HL-60 (cell line): Measurements from ENCODE around the gene MKI67.

Experiments used
- SPI1 ChIP-seq: IDR thresholded peaks from 2 replicates; pipeline ENCODE4 v1.6.1; 2012; ENCODE audit warnings: low read depth, mild to moderate bottlenecking, borderline replicate concordance
- TF ChIP-seq, protein P1 (sequence below): IDR thresholded peaks from one replicate; pipeline ENCODE4 v1.5.1; 2011; ENCODE audit warnings: low read length, control low read depth, inconsistent platforms; ENCODE audit not compliant: insufficient read depth

DNA sequence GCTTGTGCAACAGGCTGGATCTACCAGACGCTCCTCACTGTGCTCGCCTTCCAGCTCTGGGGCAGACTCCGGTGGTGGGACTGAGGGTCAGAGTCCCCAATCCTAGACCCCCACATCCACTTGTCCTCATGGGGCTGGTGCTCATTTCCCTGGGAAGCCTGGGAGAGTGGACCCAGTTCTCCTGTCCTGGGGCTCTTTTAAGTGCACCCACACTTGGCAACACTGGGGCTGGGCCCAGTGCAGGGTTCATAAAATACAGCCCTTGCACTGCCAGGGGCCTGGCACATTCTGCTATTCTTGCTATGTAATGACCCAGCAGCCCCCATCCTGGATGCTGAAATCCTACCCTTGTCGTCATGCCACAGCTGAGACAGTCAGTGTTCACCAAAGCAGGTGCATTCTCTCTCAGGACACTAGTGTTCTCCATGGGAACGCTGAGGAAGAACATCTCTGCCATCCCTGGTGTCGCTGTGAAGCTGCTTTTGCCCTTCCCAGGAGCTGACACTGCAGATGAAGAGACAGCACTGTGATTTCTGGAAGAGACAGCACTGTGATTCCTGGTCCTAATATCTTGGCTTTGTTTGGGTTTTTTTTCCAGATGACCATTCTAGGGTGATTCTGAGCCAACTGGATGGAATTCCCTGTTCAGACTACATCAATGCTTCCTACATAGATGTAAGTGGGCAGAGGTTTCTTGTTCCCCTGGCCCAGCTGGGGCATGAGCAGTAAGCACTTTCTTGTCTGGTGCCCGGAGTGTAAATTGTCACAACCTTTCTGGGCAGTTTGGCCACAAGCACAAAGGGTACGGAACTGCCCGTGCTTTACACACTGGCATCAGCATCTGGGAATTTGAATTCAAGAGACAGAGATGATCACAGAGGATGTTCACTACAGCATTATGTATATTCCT, 65.6 kb downstream of the MKI67 start:
- TF ChIP-seq, protein P1, sequence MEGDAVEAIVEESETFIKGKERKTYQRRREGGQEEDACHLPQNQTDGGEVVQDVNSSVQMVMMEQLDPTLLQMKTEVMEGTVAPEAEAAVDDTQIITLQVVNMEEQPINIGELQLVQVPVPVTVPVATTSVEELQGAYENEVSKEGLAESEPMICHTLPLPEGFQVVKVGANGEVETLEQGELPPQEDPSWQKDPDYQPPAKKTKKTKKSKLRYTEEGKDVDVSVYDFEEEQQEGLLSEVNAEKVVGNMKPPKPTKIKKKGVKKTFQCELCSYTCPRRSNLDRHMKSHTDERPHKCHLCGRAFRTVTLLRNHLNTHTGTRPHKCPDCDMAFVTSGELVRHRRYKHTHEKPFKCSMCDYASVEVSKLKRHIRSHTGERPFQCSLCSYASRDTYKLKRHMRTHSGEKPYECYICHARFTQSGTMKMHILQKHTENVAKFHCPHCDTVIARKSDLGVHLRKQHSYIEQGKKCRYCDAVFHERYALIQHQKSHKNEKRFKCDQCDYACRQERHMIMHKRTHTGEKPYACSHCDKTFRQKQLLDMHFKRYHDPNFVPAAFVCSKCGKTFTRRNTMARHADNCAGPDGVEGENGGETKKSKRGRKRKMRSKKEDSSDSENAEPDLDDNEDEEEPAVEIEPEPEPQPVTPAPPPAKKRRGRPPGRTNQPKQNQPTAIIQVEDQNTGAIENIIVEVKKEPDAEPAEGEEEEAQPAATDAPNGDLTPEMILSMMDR, result no peak
- no peak for TF ChIP-seq SPI1
